Measurements from ENCODE around the gene KPNA5. TPM values are rescaled to one million over a fixed set of nuclear protein-coding genes. Genes with fewer than 3 reads are reported as not detected.

Gene KPNA5
- total RNA-seq, 2 experiments from 2014 or later, result 10.4 to 13.6 TPM

Other genes starting within 250 kb of the KPNA5 start
- 10 to 100 TPM in 1 of 2 experiments, 1 to 10 TPM in 1; 7.1 to 10.0 TPM for gene CALHM6, start 219.8 kb upstream of the KPNA5 start, total RNA-seq
- not detected for gene CALHM5, start 169.6 kb upstream of the KPNA5 start, total RNA-seq
- not detected for gene TRAPPC3L, start 135.5 kb upstream of the KPNA5 start, total RNA-seq
- not detected for gene CALHM4, start 127.5 kb upstream of the KPNA5 start, total RNA-seq
- 10 to 100 TPM; 40.0 to 65.4 TPM for gene RWDD1, start 109.7 kb upstream of the KPNA5 start, total RNA-seq
- gene RSPH4A, start 64.7 kb upstream of the KPNA5 start, total RNA-seq, result under 1 TPM in 1 of 2 experiments, not detected in 1; 0.11 TPM
- gene ZUP1, start 12.4 kb upstream of the KPNA5 start, total RNA-seq, result 10 to 100 TPM; 22.6 to 25.5 TPM
- not detected for gene FAM162B, start 84.5 kb downstream of the KPNA5 start, total RNA-seq
- not detected for gene GPRC6A, start 147.9 kb downstream of the KPNA5 start, total RNA-seq
- gene RFX6, start 196.0 kb downstream of the KPNA5 start, total RNA-seq, result not detected

Measured in activated CD4-positive, alpha-beta T cell treated with anti-CD3 and anti-CD28 coated beads for 36 hours (primary cell).